HG03064 (cell line): ENCODE measurements around the gene FLT4.

ENCODE experiments used
- ATAC-seq: cut with Tn5 transposase; IDR thresholded peaks from one replicate; pipeline ENCODE4 v1.9.1; 2021; ENCODE audit warnings: low read depth; ENCODE audit not compliant: unreplicated experiment

Gene FLT4

DNA sequence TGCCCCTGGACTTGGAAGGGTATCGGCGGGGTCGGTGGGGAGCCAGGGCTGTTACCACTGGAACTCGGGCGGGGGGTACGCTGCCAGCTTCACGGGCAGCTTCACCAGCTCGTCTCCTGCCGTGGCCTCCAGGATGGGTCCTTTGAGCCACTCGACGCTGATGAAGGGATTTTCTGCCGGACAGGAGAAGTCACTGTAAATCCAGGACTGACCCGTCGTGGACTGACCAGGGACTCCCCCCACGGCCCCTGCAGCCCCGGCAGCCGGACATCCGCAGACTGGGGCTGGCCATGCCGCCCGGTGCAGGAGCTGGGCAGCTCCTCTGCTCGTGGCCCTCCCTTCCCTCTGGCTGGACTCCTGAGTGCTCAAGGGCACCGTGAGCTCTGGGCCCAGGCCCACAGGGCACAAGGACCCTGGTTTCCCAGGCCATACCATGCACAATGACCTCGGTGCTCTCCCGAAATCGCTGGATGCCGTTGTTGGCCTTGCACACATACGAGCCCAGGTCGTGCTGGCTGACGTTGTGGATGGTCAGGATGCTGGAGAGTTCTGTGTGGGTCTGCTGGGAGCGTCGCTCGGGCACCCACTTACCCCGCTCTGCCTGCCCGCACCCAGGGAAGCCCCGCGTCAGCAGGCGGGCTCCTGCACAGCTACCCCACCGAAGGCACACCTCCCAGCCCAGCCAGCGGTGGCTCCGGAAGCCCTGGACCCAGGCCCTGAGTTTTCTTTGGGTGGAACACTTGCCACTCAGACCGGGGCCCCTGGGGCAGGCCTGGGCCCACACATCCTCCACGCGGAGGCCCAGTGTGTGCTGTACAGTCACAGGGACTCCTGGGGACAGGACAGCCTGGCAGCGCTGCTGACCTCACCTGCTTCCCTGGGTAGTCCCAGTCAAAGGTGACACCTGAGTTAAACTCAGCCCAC lies 20.3 kb downstream of the FLT4 start:
- no peak for ATAC-seq

DNA sequence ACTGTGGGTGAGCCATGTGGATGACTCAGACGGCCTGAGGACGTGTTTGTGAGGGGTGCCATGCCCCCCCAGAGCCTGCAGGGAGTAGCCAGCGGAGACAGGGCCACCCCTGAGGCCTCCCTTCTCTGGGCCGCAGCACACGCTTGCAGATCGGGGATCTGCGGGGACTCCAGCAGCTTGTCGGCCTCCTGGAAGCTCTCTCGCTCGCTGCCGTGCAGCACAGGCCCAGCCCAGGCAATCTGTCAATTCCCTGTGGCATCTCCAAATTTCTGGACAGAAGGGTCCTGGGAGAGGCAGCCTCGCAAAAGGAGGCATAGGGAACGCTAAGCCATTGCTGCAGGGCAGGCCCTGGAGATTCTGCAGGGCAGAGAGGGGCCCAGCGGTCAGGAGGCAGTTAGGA lies 21.2 kb downstream of the FLT4 start:
- ATAC-seq, result no peak

DNA sequence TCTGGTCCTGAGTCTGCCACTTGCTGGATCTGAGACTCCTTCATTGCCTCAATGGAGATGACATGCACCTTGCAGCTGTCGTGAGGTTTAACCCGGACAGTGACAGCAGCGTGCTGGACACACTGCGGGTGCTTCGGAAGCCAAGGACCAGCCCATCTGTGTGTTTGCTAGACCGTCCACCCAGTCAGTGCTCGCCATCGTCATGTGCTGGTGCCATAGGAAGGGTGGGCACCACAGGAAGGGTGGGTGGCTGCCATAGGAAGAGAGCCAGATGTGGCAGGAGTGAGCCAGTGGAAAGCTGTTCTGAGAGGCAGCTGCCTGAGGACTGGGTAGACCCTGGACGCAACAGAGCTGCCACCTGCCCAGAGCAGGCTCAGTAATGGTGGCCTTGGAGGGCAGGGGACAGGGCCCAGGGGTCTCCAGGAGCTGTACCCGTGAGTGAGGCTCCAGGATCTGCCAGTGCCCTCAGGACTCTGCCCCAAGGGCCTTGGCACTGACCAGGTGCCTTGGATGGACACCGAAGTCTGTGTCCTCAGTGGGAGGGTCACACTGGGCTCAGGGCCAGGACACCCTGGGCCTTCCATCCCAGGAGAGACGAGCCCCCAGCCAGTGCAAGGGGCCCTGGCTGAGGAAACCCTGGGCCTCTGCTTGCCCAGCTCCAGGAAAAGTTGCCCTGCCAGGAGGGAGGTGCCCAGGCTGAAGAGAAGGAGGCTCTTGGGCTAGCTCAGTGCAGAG lies 21.8 kb downstream of the FLT4 start:
- ATAC-seq, result no peak

DNA sequence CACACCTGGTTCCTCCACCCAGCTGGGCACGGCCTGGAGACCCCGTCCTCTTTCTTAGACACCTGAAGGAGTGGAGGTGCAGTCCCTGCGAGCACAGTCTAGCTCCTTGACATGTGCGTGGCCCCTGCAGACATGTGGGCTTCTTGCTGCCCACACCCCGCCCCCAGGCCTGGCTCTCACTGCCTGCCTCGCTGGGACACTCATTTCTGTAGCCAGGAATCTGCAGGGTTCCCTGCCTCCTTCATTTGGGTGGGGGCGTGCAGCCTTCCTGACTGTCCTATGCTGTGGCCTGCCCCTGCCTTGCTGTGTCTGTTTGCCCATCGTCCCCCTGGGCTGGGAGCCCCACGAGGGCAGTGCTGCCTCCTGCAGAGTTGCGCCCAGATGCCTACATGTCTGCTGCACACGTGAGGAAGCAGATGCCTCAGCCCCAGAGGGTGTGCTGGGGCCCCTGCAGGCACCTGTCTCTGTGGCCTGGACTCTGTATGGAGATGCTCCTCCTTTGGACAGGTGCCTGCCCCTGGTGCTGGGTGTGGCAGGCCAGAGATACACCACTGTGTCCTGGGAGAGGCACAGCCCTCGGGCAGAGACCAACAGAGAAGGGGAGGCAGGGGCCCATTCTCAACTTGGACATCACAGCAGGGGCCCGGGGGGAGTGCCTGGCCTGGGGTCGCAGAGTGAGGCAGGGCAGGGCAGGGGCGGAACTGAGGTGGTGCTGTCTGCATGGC lies 22.6 kb downstream of the FLT4 start:
- ATAC-seq, result no peak

DNA sequence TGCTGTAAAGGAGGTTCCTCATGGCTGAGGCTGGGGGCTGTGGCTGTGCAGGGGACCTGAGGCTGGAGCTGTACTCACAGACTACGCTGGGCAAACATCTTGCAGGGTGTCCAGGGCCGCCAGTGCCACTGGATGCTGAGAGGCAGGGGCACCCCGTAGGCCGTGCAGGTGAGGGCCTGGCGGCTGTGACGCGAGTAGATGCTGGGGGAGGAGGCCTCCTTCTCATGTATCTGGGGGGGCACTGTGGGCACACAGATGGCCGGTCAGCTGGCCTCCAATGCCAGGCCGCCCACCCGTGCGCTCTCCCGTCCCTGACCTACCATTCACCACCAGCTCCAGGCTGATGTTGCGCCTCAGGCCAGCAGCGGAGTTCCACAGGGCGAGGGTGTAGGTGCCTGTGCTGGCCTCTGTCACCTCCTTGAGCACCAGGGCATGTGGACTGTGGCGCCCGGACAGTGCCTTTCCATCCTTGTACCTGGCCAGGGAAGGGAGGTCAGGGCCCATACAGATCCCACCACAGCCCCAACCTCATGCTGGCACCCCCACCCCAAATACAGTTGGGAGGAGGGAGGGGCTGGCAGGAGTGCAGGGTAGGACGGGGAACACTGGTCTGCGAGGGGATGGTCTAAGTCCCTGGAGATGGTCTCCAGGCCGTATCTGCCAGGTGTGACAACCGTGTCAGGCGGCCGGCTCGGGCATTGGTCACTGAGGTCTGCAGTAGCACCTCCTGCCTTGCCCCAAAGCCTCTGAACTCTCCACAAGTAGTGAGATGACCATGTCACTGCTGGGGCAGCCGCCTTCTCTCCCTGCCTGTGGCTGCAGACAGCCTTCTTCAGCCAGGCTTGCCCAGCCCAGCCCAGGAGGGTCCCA lies 23.4 kb downstream of the FLT4 start:
- no peak for ATAC-seq

DNA sequence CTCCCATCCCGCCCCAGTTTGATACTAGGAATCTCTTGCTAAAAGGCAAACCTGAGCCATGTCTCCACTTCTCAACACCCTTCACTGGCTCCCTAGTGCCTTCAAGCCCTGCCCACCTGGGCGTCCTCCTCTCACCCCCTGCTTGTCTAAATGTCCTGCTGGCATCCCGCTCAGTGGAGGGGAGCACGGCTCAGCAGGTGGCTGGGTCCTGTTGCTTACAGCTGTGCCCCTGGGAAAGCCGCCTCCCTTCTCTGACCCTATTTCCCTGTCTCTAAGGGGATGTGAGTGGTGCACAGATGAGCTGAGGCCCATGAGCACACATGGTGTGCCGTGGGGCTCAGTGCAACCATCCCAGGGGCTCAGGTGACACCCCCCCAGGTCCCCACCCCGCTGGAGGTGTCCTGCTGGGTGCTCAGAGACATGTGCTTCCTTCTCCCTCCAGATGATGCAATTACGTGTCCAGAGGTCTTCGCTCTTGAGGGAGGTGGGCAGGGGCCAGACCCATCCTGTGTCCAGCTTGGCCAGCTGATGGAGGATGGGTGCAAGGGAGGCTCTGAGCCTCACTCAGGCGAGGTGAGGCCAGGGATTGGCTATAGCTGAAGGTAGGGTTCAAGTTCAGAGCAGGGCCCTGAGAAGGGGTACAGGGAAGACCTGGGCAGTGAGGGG lies 24.1 kb downstream of the FLT4 start:
- ATAC-seq, result no peak

DNA sequence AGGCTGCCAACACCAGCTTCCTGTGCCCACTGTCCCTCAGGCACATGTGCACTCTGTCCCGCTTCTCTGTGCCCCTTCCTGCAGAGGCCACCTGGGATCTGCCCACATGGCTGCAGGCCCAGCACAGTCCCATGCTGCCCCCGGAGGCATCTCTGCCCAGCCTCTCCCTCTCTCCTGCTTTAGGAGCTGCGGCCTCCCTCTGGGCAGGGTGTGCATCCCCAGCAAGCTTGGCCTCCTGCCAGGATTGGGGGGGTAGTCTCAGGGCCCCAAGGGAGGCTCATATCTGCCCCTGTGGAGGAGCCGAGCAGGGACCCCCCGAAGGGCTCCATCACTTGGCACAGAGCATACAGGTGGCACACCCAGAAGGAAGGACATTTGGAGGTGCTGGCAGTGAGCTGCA lies 24.8 kb downstream of the FLT4 start:
- ATAC-seq, result no peak

DNA sequence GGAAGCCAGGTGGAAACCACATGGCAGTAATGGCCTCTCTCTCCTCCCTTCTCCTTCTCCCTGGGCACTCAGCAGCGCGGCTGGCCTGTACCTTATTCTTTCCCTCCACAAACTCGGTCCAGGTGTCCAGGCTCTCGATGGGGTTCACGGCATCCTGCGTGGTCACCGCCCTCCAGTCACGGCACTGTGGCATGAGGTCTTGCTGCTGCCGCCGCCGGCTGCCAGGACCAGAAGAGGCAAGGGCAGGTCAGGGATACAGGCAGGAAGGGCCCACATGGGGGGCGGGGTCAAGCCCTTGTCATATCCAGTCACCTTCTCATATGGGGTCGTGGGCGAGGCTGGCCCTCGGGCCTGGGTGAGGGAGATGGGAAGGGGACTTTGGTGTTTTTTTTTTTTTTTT lies 25.6 kb downstream of the FLT4 start:
- ATAC-seq, result no peak

DNA sequence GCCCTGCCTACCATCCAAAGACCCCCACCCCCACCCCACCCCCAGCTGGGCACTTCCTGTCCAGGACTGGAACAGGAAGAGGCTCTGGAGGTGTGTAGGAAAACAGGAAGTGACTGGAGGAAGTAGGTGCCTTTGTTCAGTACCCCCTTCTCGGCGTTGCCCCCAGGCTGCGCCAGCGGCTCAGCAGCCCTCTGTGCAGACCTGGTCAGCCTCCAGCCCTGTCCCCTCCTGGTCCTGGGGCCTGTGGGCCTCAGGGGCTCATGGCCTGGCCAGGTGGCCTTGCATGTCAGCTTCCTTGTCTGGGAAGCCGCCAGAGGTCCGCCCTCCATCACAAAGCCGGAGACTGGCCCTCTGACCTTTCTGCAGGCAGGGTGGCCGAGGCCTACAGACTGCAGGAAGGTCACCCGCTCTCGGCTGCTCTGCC lies 26.0 kb downstream of the FLT4 start:
- ATAC-seq, result no peak

DNA sequence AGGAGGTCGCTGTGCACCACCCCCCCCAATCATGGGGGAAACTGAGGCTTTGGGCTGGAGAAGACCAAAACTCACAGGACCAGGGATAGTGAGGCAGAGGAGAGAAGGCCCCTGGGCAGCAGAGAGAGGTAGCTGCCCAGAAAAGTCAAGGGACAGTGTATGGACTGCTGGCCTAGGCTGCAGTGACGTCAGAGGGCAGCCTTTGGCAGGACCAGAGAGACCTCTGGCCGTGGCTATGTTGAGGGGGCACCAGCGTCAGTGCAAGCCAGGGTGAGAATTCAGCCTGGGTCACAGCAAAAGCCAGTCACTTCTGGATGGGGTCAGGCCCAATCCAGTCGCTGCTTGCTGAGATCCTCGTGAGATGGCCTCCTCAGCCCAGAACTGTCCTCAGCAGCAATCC lies 26.5 kb downstream of the FLT4 start:
- ATAC-seq, result no peak

DNA sequence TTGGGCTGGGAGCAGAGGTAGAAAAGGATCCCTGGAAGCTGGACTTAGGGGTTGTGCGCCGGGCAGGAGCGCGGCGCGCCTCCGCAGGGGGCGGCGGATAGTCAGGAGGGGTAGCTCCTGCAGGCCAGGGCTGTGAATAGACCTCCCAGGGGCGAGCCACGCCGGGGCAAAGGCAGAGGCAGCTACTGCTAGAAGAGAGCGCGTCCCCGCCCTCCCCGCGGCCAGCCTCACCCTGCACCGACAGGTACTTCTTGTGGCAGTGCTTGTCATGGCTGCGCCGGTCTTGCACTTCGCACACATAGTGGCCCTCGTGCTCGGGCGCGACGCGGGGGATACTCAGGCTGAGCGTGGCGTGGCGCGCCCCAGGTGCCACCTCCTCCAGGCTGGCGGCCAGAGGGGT lies 28.1 kb downstream of the FLT4 start:
- no peak for ATAC-seq

DNA sequence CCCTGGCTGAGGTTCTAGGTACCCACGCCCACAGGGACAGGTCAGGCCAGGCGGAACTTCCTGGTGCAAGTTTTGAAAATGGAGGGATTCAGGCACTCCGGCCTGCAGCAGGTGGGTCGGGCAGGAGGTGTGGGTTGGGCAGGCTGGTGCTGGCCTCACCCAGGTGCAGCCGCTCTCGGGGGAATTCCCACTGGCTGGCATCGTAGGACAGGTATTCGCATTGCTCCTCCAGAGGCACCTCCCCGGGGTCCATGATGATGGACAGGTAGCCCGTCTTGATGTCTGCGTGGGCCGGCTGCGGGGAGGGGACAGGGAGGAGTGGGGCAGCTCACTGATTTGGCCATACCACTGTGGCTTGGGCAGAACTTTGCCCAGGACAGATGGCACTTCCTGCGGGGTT lies 29.4 kb downstream of the FLT4 start:
- no peak for ATAC-seq

DNA sequence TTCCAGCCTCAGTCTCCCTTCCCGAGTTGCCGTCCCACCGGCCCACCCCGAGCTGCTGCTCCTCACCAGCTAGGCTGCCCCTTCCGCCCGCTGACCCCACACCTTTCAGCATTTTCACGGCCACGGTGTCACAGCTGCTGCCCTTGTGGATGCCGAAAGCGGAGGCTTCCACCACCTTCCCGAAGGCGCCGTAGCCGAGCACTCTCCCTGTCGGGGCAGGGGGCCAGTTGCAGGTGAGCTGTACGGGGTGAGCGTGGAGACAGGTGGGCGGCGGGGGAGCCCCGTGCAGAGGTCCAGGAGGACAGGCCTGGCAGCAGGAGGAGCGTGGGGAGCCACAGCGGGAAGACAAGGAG lies 29.9 kb downstream of the FLT4 start:
- no peak for ATAC-seq

DNA sequence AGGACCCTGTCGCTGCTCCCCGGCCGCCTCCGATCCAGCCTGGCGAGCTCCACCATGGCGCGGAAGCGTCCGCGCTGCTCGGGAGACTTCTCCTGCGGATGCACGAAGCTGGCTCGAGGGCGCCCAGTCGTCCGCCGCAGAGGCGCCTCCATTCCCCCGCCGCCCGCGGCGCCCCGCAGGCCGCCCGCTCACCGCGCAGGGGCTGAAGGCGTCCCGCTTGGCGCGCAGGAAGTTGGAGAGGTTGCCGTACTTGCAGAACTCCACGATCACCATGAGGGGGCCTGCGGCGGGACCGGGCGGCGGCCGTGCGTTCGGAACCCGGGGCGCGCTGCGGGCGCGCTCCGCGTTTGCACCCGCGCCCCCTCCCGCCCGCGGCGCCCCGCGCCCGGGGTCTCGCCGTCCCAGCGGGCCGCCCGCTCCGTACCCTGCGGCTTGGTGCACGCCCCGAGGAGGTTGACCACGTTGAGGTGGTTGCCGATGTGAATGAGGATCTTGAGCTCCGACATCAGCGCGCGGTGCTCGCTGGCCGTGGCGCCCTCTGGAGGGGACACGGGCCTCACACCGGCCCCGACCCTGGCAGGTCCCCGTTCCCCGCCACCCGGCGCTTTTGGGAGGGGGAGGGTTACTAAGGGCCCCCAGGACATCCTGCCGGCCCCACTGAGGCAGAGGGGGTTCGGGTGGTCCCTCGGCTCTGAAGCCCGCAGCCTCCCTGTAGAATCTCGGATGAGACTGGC lies 30.4 kb downstream of the FLT4 start:
- no peak for ATAC-seq

DNA sequence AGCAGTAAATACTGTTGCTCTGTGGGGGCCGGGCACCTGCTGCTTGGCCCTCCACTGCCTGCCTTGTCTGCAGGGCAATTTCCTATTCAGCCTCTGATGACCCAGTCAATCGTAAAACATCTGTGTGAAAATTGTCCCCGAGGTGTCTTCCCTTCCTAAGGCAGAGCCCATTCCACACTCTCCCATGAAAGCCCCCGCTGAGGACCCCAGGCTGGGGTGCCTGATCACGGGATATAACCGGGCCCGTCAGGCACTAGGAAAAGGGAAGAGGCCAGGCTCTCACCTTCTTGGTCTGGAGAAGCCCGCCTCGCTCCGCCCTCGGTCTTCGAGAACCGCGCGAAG lies 30.9 kb downstream of the FLT4 start:
- no peak for ATAC-seq

DNA sequence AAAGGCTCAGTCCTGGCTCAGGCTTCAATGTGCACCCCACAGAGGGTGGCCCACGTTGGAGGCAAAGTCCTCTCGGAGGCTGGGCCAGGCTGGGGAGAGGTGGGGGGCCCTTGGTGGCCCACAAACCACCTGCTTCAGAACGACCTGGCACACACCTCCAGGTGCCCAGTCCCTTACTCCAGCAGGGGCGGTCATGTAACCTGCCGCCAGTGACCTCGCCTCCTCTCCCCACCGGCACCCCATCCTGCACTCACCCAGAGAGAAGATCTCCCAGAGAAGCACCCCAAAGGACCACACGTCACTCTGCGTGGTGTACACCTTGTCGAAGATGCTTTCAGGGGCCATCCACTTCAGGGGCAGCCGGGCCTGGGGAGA lies 35.6 kb downstream of the FLT4 start:
- ATAC-seq, result no peak

DNA sequence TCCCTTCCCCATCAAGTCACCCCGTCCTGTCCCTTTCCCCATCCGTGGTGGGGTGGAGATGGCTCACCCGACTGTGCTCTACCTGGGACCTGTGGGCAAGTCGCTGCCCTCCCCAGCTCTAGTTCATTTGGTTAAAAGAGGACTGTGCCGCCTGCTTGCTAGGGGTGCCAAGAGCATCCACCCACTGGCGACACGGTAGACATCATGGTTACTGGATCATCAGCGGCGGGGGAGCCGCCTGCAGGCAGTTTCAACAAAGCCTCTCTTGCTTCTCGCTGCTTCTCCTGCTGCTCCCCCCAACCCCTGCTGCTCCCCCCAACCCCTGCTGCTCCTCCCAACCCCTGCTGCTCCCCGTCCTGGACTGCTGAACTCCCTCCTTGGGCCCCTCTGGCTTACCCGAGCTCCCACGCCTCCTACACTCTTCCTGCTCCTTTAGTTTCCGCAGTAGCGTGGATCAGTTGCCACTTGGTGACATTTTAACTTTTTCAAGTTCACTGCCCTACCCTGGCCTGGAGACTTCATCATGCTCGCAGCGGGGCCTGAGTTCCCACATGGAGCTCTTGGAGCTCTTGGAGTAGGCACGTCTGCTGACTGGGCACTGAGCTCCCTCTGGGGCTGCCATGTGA lies 36.1 kb downstream of the FLT4 start:
- no peak for ATAC-seq

DNA sequence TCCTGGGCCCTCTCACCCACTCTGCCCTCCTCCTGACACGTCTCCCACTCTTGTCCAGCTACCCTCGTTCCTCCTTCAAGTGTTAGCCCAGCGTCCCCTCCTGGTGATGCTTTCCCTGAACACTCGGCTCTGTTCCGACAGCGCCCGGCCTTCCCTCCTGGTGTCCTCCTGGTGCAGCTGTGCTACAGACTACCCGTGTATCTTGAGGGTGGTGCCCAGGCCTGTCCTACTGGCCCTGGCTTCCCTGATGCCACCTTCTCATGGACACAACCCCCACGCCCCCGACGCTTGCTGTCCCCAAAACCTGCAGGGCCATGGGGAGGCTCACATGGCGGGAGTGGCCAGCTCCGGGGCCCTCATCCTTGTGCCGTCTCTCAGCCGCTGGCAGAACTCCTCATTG lies 36.7 kb downstream of the FLT4 start:
- no peak for ATAC-seq
